Measurements from ENCODE around the gene FAT3.

The FAT3 gene

DNA sequence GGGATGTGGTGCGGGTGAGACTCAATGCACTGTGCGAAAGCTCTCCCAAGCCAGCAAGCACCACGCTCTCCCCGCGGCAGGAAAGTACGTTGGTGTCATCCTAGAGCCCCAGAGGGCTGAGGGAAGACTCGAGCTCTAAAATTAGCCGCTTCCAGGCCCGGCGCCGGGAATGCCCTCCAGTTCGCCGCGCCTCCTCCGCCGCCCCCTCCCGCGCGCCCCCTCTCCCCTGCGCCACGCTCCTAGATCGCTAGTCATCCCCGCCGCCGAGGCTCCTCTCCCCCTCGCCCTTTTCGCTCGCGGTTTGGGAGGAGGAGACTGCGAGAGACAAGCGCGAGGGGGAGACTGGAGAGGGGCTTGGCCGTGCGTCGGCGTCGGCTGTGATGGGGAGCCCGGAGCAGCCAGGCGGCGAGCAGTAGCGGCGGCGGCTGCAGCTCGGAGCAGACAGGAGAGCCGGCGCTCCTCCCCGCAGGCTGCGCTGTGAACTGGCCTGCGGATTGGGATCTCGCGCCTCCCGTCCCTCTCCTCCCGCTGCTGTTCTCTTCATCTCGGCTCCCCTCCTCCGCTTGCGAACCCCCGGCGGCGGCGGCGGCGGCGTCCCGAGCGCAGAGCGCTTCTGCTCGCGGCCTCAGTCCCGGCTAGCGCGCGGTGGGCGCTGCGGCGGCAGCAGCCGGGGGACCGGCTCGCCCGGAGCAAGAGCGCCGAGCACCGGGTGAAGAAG, at the start of gene FAT3:
TSS of gene FAT3 (plus strand) at position 412 of the 718 bp plus-strand sequence. CDS start 127,295 bp downstream, outside the sequence.
- no peak for DNase-seq (ENCODE audit: low read depth in 3 of 3)

DNA sequence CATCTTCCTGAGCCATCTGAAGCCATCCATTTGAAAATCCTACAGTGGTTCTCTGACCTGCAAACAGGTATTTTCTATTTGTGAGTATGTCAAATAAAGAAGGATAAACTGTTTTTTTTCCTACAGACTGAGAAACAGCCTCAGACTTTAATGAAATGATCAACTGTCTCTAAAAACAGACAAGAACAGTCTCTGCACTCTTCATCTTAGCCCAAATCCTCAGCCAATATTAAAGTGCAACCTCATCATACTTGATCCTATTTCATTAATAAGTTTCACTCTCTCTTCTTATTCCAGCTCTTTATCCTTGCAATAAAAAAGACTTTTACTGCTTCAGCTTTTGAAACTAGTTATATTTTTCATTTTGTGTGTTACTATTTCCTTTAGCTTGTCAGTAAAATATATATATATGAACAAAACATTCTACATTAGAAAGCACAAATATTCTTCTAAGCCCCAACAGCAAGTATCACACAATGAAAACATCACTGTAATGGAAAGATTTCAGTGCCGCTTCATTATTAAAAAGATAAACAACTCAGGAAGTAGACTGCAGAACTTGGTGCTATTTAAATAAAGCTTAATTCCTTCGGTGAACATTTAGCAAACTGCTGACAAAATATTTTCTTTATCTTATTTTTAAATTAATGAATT, 45.5 kb upstream of the FAT3 start:
- DNase-seq (ENCODE audit: low read depth in 3 of 3) = no peak

- DNase-seq (ENCODE audit: low read depth in 3 of 3) = no peak
Observed at GRCh38 chr11:92180226-92180625, 44.4 kb upstream of the FAT3 start.

- no peak for DNase-seq (ENCODE audit: low read depth in 3 of 3)
Observed at GRCh38 chr11:92180664-92181251, 43.9 kb upstream of the FAT3 start.

- no peak for DNase-seq (ENCODE audit: low read depth in 3 of 3)
Observed at GRCh38 chr11:92190535-92191206, 33.9 kb upstream of the FAT3 start.

DNA sequence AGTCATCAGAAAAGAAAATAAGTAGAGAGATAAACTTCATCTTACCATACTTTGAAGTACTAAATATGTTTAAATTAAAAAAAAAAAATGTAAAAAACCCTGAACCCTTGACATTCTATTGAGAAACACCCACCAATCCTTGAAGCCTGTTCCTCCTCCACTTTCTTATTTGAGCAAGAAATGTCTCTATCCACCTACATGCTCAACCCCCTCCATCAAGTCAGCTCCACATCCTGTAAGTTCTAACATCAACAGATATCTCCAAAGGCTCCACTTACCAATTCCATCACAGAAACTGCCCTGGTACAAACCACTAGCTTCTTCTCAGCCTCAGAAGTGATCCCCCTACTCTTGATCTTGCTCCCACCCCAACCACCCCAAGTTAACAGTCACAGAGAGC, 32.5 kb upstream of the FAT3 start:
- no peak for DNase-seq (ENCODE audit: low read depth in 3 of 3)

DNA sequence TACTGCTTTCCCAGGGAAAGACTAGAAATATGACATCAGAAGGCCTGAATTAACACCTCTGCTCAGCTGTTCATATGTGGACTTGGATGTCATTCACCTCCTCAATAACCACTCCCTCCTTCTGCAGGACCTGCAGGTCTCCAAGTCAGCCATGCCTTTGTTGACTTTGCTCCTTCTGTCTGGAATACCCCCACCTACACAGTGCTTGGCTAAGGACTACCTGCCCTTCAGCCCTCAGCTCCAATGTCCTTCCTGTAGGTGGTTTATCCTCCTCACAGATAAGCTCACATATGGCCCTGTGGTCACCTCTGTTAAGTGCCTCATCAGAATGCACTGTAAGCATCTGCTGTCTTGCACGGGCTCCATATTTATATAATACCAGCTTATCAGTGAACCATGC, 26.4 kb upstream of the FAT3 start:
- no peak for DNase-seq (ENCODE audit: low read depth in 3 of 3)

DNA sequence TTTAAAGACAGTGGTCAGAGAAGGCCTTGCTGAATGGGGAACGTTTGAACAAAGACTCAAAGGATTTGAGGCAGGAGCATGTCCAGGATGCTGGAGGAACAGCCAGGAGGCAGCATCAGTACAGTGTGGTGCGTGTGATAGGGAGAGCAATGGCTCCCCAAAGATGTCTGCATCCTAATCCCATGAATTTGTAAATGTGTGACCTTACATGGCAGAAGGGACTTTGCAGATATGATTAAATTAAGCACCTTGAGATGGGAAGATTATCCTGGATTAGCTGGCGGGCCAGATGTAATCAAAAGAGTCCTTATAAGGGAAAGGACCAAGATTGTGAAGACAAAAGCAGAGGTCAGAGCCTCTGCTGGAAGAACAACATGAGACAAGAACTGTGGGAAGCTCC, 24.6 kb upstream of the FAT3 start:
- no peak for DNase-seq (ENCODE audit: low read depth in 3 of 3)

DNA sequence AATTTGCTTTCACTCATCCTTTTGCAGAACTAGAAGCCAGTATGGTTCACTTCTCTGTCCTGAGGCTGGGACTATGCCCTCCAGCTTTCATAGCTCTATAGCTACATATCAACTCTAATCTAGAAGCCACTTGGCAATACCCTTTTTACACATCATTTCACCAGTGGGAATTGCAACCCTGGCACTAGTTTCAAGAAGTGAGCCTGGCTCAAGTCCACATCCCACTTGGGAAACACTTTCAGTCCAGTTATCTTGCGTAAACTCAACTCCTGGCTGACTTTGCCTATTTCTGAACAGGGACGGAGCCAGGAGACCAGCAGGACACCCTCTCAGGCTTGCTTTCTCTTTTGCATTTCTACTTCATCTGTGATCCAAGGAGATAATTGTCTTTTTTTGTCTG, 19.9 kb upstream of the FAT3 start:
- no peak for DNase-seq (ENCODE audit: low read depth in 3 of 3)

DNA sequence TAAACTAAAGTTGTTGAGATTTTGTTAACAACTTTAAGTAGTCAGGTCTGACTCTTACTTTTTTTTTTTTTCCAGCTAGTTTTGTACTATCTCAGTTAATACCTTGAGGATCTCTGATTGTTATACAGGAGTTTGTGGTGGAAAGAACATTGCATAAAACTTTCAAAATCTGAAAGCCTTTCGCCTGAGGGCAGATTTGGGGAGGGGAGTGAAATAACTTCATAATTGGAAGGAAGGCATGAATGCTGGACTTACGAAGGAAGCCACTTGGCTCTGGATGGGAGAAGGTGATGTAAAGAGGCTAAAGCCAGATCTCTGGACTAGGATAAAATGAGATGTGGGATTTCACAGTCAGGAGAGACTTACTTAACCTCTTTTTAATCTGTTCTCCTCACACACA, 18.2 kb upstream of the FAT3 start:
- no peak for DNase-seq (ENCODE audit: low read depth in 3 of 3)

DNA sequence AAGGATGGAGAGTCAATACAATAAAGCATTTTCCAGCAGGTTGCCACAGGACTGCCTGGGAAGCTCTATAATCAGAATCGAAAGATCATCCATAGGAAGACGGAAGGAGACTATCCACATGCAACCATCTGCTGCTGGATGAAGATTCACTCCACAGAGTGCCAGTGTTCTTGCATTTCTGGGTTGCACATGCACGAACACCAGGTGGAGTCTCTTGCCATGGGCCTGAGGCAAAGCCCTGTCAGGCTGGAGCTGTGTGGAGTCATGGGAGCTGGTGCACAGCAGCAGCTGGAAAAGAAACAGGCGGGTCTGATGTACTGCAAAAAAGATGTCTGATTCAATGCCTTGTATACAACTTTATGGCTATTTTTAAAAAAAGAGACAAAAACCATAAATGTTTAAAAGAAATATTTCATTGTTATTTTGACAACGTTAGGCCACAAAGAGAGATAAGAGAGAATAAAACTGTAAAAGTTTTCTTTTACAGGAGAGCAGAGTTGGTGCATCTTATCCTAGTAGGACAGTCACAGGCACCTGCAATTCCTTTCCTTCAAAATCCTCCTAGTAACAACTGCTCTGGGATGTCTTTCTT, 12.9 kb upstream of the FAT3 start:
- no peak for DNase-seq (ENCODE audit: low read depth in 3 of 3)

DNA sequence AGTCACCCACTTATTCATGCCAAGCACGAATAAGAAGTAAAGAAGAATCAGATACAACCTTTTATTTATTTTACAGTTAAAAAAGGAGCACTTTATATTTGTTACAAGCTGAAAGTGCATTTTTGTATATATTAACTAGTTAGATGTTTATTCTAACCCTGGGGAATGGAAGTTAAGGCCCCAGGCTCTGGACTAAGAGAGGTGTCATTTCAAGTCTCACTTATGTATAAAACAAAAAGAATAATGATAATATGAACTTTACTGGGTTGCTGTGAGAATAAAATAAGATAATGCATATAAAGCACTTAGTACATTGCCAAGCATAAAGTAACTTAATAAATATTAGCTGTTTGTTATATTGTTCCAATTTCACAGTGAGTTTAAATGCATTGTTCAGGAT, 12.1 kb upstream of the FAT3 start:
- DNase-seq (ENCODE audit: low read depth in 3 of 3) = no peak

DNA sequence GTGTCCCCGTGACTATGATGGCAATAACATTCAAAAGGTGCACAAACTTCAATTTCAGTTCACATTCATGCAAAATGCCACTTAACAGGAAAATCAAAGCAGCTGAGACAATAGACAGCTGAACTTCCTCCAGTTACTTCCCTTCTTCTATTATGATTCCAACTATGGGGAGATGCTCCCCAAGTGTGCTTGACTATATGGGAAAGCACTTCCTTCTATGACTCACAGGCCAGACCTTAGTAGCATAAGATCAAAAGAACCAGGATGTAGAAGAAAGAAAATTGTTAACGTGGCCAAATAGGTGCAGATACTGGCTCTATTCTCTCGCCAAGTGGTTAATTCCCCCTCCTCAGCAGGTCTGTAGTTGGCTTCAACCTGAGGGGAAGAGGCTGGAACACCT, 7.8 kb upstream of the FAT3 start:
- DNase-seq (ENCODE audit: low read depth in 3 of 3) = no peak

DNA sequence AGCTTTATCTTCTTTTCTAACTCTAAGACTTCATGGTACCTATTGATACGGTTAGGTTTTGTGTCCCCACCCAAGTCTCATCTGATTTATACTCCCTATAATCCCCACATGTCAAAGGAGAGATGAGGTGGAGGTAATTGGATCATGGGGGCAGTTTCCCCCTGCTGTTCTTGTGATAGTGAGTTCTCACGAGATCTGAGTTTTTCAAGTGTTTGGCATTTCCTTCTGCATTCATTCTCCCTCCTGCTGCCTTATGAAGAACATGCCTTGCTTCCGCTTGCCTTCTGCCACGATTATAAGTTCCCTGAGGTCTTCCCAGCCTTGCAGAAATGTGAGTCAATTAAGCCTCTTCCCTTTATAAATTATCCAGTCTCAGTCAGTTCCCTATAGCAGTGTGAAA, 5.1 kb upstream of the FAT3 start:
- no peak for DNase-seq (ENCODE audit: low read depth in 3 of 3)

- DNase-seq (ENCODE audit: low read depth in 3 of 3) = no peak
Observed at GRCh38 chr11:92222701-92223100, 1.9 kb upstream of the FAT3 start.

DNA sequence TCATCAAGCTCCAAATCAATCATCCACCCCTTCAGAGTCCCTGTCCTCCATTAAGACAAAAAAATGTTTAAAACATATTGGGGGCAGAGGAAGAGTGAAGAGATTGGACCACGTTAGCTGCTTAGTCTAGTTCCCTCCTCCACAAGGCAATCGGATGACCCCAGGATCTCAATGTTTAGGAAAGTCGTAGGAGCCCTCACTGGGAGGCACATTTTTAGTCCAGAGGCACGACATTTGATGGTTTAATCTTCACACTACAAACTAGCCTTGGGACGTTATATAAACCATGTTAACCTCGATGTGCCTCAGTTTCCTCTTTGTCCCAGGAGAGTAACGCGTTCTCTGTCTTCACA, 588 bp upstream of the FAT3 start:
- DNase-seq (ENCODE audit: low read depth in 3 of 3) = no peak

GRCh38 chr11:92225125-92225567, 528 bp downstream of the FAT3 start:
- DNase-seq (ENCODE audit: low read depth in 3 of 3) = no peak

GRCh38 chr11:92225568-92226330, 1.1 kb downstream of the FAT3 start:
- DNase-seq (ENCODE audit: low read depth in 3 of 3) = no peak

GRCh38 chr11:92226331-92227229, 2.0 kb downstream of the FAT3 start:
- no peak for DNase-seq (ENCODE audit: low read depth in 3 of 3)

- no peak for DNase-seq (ENCODE audit: low read depth in 3 of 3)
Observed at GRCh38 chr11:92227230-92227814, 2.7 kb downstream of the FAT3 start.
